Endothelial cell of umbilical vein (primary cell): ENCODE data around the gene ZNF672.

Source experiments
- EZH2 ChIP-seq: IDR thresholded peaks from 2 replicates; pipeline ENCODE4 v1.6.1; 2012; ENCODE audit warnings: borderline replicate concordance, low read depth, mild to moderate bottlenecking, moderate library complexity, low read length, inconsistent platforms; ENCODE audit not compliant: severe bottlenecking
- POLR2A ChIP-seq: IDR thresholded peaks from 2 replicates; pipeline ENCODE4 v1.6.1; 2012; ENCODE audit warnings: low read depth, mild to moderate bottlenecking, control low read depth, low read length
- POLR2AphosphoS5 ChIP-seq: IDR thresholded peaks from 2 replicates; pipeline ENCODE4 v1.6.1; 2012; ENCODE audit warnings: low read depth, mild to moderate bottlenecking, control low read depth, low read length, moderate library complexity; ENCODE audit not compliant: insufficient read depth
- TF ChIP-seq, protein P1 (sequence below), 2 donors: IDR thresholded peaks; 1 replicate in 1 of 2; 2 replicates in 1 of 2; pipeline ENCODE4 v1.5.1; 2011; ENCODE audit warnings: low read length in 2 of 2, mild to moderate bottlenecking in 2 of 2, moderate library complexity in 2 of 2, control low read depth in 1 of 2, inconsistent platforms in 1 of 2, low read depth in 1 of 2; ENCODE audit not compliant: insufficient read depth in 1 of 2; ENCODE audit errors: extremely low read depth in 1 of 2

DNA sequence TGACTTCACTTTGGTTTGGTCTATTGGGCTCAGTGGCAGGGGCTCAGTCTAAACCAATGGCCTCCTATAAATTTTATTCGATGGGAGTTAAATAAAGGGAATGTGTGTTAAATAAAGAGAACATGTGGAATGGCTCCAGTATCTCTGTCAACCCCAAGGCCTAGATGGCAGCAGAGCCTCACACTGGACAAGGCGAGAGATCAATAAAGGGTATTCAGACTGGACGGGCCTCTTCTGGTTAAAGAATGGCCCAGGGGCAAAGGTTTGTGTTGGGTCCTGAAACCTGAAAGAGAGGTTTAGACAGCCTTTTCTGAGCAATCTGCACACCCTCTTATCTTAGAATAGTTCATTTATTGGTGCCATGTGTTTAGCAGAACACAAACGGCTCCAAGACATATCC is 47.0 kb upstream of the ZNF672 start:
- TF ChIP-seq POLR2AphosphoS5 (no peak), POLR2A (no peak), EZH2 (no peak)
- TF ChIP-seq, protein P1, sequence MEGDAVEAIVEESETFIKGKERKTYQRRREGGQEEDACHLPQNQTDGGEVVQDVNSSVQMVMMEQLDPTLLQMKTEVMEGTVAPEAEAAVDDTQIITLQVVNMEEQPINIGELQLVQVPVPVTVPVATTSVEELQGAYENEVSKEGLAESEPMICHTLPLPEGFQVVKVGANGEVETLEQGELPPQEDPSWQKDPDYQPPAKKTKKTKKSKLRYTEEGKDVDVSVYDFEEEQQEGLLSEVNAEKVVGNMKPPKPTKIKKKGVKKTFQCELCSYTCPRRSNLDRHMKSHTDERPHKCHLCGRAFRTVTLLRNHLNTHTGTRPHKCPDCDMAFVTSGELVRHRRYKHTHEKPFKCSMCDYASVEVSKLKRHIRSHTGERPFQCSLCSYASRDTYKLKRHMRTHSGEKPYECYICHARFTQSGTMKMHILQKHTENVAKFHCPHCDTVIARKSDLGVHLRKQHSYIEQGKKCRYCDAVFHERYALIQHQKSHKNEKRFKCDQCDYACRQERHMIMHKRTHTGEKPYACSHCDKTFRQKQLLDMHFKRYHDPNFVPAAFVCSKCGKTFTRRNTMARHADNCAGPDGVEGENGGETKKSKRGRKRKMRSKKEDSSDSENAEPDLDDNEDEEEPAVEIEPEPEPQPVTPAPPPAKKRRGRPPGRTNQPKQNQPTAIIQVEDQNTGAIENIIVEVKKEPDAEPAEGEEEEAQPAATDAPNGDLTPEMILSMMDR (IDR thresholded peaks at IDR 0.05; ENCODE audit: extremely low read depth in 1 of 2, insufficient read depth in 1 of 2, low read depth in 1 of 2, low read length in 2 of 2), result no peak
